ENCODE results near the gene RAB18. TPM values are rescaled to one million over a fixed set of nuclear protein-coding genes. Genes with fewer than 3 reads are reported as not detected.

RAB18 gene
- total and polyA plus RNA-seq, 2 of the 8 experiments (the other 6 are each of a cell fraction or from before 2014, with no cell fraction given), result 14.7 to 69.7 TPM

DNA sequence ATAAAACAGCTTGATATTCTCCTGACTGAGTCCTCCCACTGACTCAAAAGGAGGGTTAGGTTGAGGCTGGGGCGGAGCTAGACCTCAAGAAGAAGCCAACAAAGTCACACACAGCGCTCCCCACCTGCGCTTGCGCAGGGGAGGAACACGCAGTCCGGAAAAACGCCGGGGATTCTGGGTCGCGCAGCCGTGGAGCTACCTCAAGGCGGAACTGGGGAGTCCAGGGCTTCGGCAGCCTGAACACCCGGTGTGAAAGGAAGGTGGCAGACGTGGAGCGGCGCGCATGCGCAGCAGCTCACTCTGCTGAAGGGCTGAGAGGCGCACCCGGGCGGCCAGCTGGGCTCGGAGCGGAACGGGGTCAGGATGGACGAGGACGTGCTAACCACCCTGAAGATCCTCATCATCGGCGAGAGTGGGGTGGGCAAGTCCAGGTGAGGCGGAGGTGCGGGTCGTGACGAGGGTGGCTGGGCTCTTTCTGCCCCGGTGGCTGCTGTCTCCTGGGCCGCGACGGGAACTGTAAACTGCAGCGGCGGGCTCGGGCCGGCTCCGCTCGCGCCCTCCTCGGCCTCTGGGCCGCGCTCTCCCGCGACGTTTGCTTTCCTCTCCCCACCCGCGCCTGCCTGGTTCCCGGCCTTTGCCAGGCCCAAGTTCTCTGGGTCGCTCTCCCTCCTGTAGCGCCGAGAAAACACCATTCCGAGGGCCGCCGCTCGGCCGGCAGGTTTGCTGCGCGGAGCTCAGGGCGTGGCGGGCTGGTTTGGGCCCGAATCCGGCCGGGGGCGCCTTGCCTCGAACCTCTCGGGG, at the start of gene RAB18 (continued):
- TF ChIP-seq, protein P1, sequence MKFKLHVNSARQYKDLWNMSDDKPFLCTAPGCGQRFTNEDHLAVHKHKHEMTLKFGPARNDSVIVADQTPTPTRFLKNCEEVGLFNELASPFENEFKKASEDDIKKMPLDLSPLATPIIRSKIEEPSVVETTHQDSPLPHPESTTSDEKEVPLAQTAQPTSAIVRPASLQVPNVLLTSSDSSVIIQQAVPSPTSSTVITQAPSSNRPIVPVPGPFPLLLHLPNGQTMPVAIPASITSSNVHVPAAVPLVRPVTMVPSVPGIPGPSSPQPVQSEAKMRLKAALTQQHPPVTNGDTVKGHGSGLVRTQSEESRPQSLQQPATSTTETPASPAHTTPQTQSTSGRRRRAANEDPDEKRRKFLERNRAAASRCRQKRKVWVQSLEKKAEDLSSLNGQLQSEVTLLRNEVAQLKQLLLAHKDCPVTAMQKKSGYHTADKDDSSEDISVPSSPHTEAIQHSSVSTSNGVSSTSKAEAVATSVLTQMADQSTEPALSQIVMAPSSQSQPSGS (IDR thresholded peaks at IDR 0.05; ENCODE audit: low read length), result no peak
- peak in 1 of 2 experiments; percentile 84; a peak in 2 of 3 replicates for TF ChIP-seq POLR2A (IDR thresholded peaks at IDR 0.05; ENCODE audit: control extremely low read depth in 1 of 2, low read depth in 2 of 2, low read length in 2 of 2)
- TF ChIP-seq GABPA (IDR thresholded peaks at IDR 0.05; ENCODE audit: borderline replicate concordance, insufficient read depth, low read length), result peak; percentile 86; the same call in 1 of the 2 replicates
- TF ChIP-seq SIX5 (IDR thresholded peaks at IDR 0.05; ENCODE audit: low read depth, low read length), result no peak
- TF ChIP-seq SIN3A (conservative IDR thresholded peaks at IDR 0.05 in 1 of 2, IDR thresholded peaks at IDR 0.05 in 1 of 2; ENCODE audit: low read depth in 1 of 2, low read length in 2 of 2), result peak; percentile 69 to 82; a peak in 2 of 4 replicates
- TF ChIP-seq PHF8 (conservative IDR thresholded peaks at IDR 0.05; ENCODE audit: low read depth, low read length), result peak; percentile 86
- no peak for TF ChIP-seq TEAD4 (IDR thresholded peaks at IDR 0.05; ENCODE audit: low read depth, low read length)
- TF ChIP-seq CEBPB (IDR thresholded peaks at IDR 0.05; ENCODE audit: low read depth, low read length), result no peak
- 0 out of 2 replicates have a peak, but pooled peaks have one; percentile 29 for TF ChIP-seq TCF12 (IDR thresholded peaks at IDR 0.05; ENCODE audit: low read depth, low read length)
- TF ChIP-seq ZNF274 (IDR thresholded peaks at IDR 0.05; ENCODE audit: borderline replicate concordance, extremely low read depth, low read length), result no peak
- no peak for TF ChIP-seq SAP30 (IDR thresholded peaks at IDR 0.05; ENCODE audit: insufficient read depth, insufficient replicate concordance, low read length)
- no peak for TF ChIP-seq EGR1 (IDR thresholded peaks at IDR 0.05; ENCODE audit: borderline replicate concordance, low read depth, low read length)
- TF ChIP-seq SP4 (IDR thresholded peaks at IDR 0.05; ENCODE audit: low read length), result peak; percentile 71; the same call in 1 of the 2 replicates
- no peak for TF ChIP-seq JUND (IDR thresholded peaks at IDR 0.05; ENCODE audit: low read length)
- no peak for TF ChIP-seq CHD2 (IDR thresholded peaks at IDR 0.05; ENCODE audit: low read length)
- TF ChIP-seq NRF1 (IDR thresholded peaks at IDR 0.05; ENCODE audit: low read depth, low read length), result peak; percentile 91
- TF ChIP-seq, protein P2, sequence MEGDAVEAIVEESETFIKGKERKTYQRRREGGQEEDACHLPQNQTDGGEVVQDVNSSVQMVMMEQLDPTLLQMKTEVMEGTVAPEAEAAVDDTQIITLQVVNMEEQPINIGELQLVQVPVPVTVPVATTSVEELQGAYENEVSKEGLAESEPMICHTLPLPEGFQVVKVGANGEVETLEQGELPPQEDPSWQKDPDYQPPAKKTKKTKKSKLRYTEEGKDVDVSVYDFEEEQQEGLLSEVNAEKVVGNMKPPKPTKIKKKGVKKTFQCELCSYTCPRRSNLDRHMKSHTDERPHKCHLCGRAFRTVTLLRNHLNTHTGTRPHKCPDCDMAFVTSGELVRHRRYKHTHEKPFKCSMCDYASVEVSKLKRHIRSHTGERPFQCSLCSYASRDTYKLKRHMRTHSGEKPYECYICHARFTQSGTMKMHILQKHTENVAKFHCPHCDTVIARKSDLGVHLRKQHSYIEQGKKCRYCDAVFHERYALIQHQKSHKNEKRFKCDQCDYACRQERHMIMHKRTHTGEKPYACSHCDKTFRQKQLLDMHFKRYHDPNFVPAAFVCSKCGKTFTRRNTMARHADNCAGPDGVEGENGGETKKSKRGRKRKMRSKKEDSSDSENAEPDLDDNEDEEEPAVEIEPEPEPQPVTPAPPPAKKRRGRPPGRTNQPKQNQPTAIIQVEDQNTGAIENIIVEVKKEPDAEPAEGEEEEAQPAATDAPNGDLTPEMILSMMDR (IDR thresholded peaks at IDR 0.05; ENCODE audit: control extremely low read depth in 1 of 3, insufficient read depth in 1 of 3, low read depth in 1 of 3, low read length in 3 of 3), result no peak
- TF ChIP-seq HDAC6 (IDR thresholded peaks at IDR 0.05; ENCODE audit: low read depth, low read length), result no peak
- no peak; a peak in 1 of 3 replicates for TF ChIP-seq EP300 (IDR thresholded peaks at IDR 0.05; ENCODE audit: borderline replicate concordance in 1 of 2, low read depth in 2 of 2, low read length in 2 of 2)
- TF ChIP-seq RBBP5 (IDR thresholded peaks at IDR 0.05; ENCODE audit: borderline replicate concordance, low read depth, low read length), result peak; percentile 84
